OCI-LY3 (cell line): Measurements from ENCODE around the gene WARS2.

Experiments
- H2AFZ ChIP-seq: fragments of 200-600, 300-600 bp; shearing (Covaris generic); 2 replicates; pipeline ENCODE4 v1.6.0; 2014; ENCODE audit warnings: antibody characterized with exemption, low read depth, low read length
- H3K27ac ChIP-seq: fragments of 200-600, 300-600 bp; sonication (generic); 2 replicates; pipeline ENCODE4 v1.5.1; 2014; ENCODE audit warnings: mild to moderate bottlenecking, low read length, moderate library complexity, mixed read lengths
- H3K27me3 ChIP-seq: fragments of 200-600, 300-600 bp; sonication (generic); 2 replicates; pipeline ENCODE4 v1.6.1; 2014; ENCODE audit warnings: low read depth, low read length, mixed read lengths
- H3K36me3 ChIP-seq: fragments of 200-600, 300-600 bp; sonication (generic); replicated peaks from 2 replicates; pipeline ENCODE3; 2014; ENCODE audit warnings: low read depth, low read length, mixed read lengths
- H3K4me1 ChIP-seq: fragments of 300-600, 200-600 bp; sonication (generic); 2 replicates; pipeline ENCODE4 v1.6.1; 2014; ENCODE audit warnings: low read length, mixed read lengths
- H3K4me2 ChIP-seq: fragments of 200-600, 300-600 bp; sonication (generic); 2 replicates; pipeline ENCODE4 v1.6.1; 2014; ENCODE audit warnings: low read length, mixed read lengths
- H3K4me3 ChIP-seq: fragments of 300-600, 200-600 bp; sonication (generic); 2 replicates; pipeline ENCODE4 v1.5.1; 2014; ENCODE audit warnings: antibody characterized with exemption, mild to moderate bottlenecking, low read length, moderate library complexity
- H3K79me2 ChIP-seq: fragments of 300-600, 200-600 bp; shearing (Covaris generic); 2 replicates; pipeline ENCODE4 v1.6.1; 2014; ENCODE audit warnings: mild to moderate bottlenecking, low read length, mixed read lengths
- H3K9ac ChIP-seq: fragments of 300-600, 200-600 bp; shearing (Covaris generic); 2 replicates; pipeline ENCODE4 v1.6.0; 2014; ENCODE audit warnings: mild to moderate bottlenecking, low read length, moderate library complexity
- H3K9me3 ChIP-seq: fragments of 200-600, 300-600 bp; shearing (Covaris generic); 2 replicates; pipeline ENCODE4 v1.6.1; 2014; ENCODE audit warnings: low read length, mixed read lengths; ENCODE audit not compliant: insufficient read depth
- H4K20me1 ChIP-seq: fragments of 200-600, 300-600 bp; sonication (generic); 2 replicates; pipeline ENCODE4 v1.6.1; 2016; ENCODE audit warnings: low read length, mixed read lengths; ENCODE audit not compliant: insufficient read depth
- EZH2phosphoT487 ChIP-seq: fragments of 200-600 bp; shearing (Covaris generic); IDR thresholded peaks from 2 replicates; pipeline ENCODE4 v1.6.1; 2018; ENCODE audit warnings: antibody characterized with exemption, mixed run types, low read depth
- TF ChIP-seq, protein P1 (sequence below): fragments of 200-600, 300-600 bp; sonication (generic); IDR thresholded peaks from 2 replicates; pipeline ENCODE4 v1.5.1; 2014; ENCODE audit warnings: antibody characterized with exemption, low read length, low read depth

Gene WARS2

DNA sequence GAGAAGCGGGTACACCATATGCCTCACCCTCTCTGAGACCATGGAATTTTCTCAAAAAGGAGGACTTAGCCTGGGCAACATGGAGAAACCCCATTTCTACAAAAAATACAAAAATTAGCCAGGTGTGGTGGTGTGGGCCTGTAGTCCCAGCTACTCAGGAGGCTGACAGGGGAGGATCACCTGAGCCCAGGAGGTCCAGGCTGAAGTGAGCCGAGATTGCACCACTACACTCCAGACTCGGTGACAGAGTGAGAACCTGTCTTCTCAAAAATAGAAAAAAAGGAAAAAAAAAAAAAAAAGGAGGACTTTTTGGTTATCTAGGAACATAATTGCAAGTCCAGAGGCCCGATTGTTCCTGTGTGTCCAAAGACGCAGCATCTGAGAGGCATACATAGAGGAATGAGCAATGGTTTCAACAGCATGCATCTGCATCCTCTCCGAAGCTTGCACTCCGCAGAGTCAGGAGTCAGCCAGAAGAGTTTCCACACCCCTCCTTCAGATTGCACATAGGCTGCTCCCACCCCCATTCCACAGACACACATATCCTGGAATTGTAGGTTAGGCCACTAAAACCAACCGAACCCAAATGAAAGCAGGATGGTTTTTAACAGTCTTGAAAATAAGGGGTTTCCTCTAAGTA lies 149.8 kb downstream of the WARS2 start:
- Histone ChIP-seq H3K27me3 (no peaks in the 10 kb centered on the region), H3K9me3 (no peaks in the 10 kb centered on the region), H3K36me3 (no peaks in the 10 kb centered on the region), H3K27ac (no peak overlapping the region), H3K79me2 (no peaks in the 10 kb centered on the region), H3K4me3 (no peak overlapping the region), H4K20me1 (no peaks in the 10 kb centered on the region), H3K4me1 (no peaks in the 10 kb centered on the region), H3K9ac (no peak overlapping the region), H2AFZ (no peak overlapping the region), H3K4me2 (no peak overlapping the region)
- TF ChIP-seq, protein P1, sequence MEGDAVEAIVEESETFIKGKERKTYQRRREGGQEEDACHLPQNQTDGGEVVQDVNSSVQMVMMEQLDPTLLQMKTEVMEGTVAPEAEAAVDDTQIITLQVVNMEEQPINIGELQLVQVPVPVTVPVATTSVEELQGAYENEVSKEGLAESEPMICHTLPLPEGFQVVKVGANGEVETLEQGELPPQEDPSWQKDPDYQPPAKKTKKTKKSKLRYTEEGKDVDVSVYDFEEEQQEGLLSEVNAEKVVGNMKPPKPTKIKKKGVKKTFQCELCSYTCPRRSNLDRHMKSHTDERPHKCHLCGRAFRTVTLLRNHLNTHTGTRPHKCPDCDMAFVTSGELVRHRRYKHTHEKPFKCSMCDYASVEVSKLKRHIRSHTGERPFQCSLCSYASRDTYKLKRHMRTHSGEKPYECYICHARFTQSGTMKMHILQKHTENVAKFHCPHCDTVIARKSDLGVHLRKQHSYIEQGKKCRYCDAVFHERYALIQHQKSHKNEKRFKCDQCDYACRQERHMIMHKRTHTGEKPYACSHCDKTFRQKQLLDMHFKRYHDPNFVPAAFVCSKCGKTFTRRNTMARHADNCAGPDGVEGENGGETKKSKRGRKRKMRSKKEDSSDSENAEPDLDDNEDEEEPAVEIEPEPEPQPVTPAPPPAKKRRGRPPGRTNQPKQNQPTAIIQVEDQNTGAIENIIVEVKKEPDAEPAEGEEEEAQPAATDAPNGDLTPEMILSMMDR, result no peak
- TF ChIP-seq EZH2phosphoT487, result no peak

- Histone ChIP-seq H3K27ac (no peak overlapping the region), H2AFZ (no peak overlapping the region), H3K36me3 (no peaks in the 10 kb centered on the region), H3K27me3 (no peaks in the 10 kb centered on the region), H3K79me2 (no peaks in the 10 kb centered on the region), H3K4me2 (no peak overlapping the region), H3K9ac (no peak overlapping the region), H3K4me1 (no peaks in the 10 kb centered on the region), H3K4me3 (no peak overlapping the region), H4K20me1 (no peaks in the 10 kb centered on the region), H3K9me3 (no peaks in the 10 kb centered on the region)
- TF ChIP-seq EZH2phosphoT487, result no peak
- TF ChIP-seq, protein P1, result no peak
Measured at GRCh38 chr1:118989878-118990378, 150.5 kb downstream of the WARS2 start.

DNA sequence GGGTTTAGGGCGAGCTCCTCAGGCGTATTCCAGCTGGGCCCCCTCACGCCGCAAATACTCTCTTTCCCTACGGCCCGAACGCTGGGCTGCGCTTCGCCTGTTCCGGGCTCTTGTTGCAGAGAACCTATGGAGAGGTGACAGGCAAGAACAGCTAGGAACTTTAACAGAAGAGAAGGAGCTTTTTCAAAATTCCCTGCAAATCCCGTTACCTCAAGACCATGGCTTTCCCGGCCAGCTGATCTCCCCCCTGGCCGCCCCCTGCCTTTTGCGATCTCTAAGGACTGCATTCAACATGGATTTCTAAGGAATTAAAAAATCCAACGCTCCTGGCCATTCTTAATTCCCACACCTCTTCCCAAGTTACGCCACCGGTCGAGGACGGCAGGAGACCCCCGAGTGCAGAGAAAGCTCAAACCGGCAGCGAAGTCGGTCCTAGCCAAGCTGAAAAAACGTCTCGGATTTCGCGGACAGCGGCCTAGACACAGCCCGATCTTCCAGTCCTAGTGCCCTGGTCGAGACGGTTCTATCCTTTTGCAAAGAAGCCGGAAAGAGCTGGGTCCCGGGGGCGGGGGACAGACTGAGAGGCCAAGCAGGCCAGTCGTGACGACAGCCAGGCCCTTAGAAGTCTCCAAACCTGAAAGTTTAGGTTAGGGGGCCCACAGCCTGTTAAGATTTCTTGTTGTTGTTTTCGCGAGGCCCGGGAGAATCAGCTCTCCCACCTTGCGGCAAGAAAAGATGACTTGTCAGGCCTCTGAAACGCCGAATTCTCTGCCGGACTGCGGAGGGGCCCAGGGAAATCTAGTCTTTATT lies 151.2 kb downstream of the WARS2 start:
- Histone ChIP-seq H3K79me2 (no peaks in the 10 kb centered on the region), H2AFZ (no peak overlapping the region), H3K4me2 (no peak overlapping the region), H3K27me3 (no peaks in the 10 kb centered on the region), H3K4me3 (no peak overlapping the region), H4K20me1 (no peaks in the 10 kb centered on the region), H3K4me1 (no peaks in the 10 kb centered on the region), H3K27ac (no peak overlapping the region), H3K9me3 (no peaks in the 10 kb centered on the region), H3K9ac (no peak overlapping the region), H3K36me3 (no peaks in the 10 kb centered on the region)
- TF ChIP-seq, protein P1, result no peak
- no peak for TF ChIP-seq EZH2phosphoT487
